Osteoblast (primary cell): Measurements from ENCODE around the gene ARL5C. TPM values are rescaled to one million over a fixed set of nuclear protein-coding genes. Genes with fewer than 3 reads are reported as not detected.

Source experiments
- DNase-seq: peaks from one replicate; pipeline ENCODE4 v3.0.0; 2011; ENCODE audit warnings: low spot score, mixed read lengths; ENCODE audit not compliant: insufficient read length; ENCODE audit errors: missing footprints
- H2AFZ ChIP-seq: 2 replicates; pipeline ENCODE4 v1.6.0; 2011; ENCODE audit warnings: mild to moderate bottlenecking, low read length
- H3K27ac ChIP-seq: 2 replicates; pipeline ENCODE4 v1.5.1; 2011; ENCODE audit warnings: mild to moderate bottlenecking, low read depth, low read length, moderate library complexity
- H3K27me3 ChIP-seq: 2 replicates; pipeline ENCODE4 v1.6.0; 2012; ENCODE audit warnings: mild to moderate bottlenecking, control low read depth, inconsistent platforms, low read length, moderate library complexity; ENCODE audit not compliant: insufficient read depth
- H3K36me3 ChIP-seq: 2 replicates; pipeline ENCODE4 v1.5.1; 2011; ENCODE audit warnings: mild to moderate bottlenecking, low read length, control low read depth, moderate library complexity; ENCODE audit not compliant: insufficient read depth
- H3K4me1 ChIP-seq: 2 replicates; pipeline ENCODE4 v1.5.1; 2011; ENCODE audit warnings: mild to moderate bottlenecking, low read length, control low read depth, moderate library complexity; ENCODE audit not compliant: insufficient read depth
- H3K4me2 ChIP-seq: 2 replicates; pipeline ENCODE4 v1.6.0; 2011; ENCODE audit warnings: mild to moderate bottlenecking, low read length; ENCODE audit not compliant: insufficient read depth
- H3K4me3 ChIP-seq: fragments of 200-600 bp; sonication (generic); 3 replicates; pipeline ENCODE4 v1.5.1; 2012; ENCODE audit warnings: mild to moderate bottlenecking, low read length, inconsistent platforms; ENCODE audit not compliant: insufficient read depth
- H3K79me2 ChIP-seq: 2 replicates; pipeline ENCODE4 v1.6.0; 2012; ENCODE audit warnings: mild to moderate bottlenecking, low read length, control low read depth, inconsistent platforms; ENCODE audit not compliant: insufficient read depth
- H3K9me3 ChIP-seq: 2 replicates; pipeline ENCODE4 v1.5.1; 2011; ENCODE audit warnings: low read depth, low read length, control low read depth
- H4K20me1 ChIP-seq: 2 replicates; pipeline ENCODE4 v1.6.0; 2012; ENCODE audit warnings: mild to moderate bottlenecking, low read length, control low read depth; ENCODE audit not compliant: insufficient read depth
- CTCF ChIP-seq: IDR thresholded peaks from 2 replicates; pipeline ENCODE4 v1.5.1; 2011; ENCODE audit warnings: mild to moderate bottlenecking, low read depth, low read length, moderate library complexity; ENCODE audit errors: extremely low read depth
- total RNA-seq: library from RNA; depleted of rRNA; stranded (reverse); fragments of >200 nt; gene quantifications from 2 replicates; pipeline ENCODE4 v1.2.3, GENCODE V29; 2012

ARL5C gene
- total RNA-seq, 1 donor, result not detected

DNA sequence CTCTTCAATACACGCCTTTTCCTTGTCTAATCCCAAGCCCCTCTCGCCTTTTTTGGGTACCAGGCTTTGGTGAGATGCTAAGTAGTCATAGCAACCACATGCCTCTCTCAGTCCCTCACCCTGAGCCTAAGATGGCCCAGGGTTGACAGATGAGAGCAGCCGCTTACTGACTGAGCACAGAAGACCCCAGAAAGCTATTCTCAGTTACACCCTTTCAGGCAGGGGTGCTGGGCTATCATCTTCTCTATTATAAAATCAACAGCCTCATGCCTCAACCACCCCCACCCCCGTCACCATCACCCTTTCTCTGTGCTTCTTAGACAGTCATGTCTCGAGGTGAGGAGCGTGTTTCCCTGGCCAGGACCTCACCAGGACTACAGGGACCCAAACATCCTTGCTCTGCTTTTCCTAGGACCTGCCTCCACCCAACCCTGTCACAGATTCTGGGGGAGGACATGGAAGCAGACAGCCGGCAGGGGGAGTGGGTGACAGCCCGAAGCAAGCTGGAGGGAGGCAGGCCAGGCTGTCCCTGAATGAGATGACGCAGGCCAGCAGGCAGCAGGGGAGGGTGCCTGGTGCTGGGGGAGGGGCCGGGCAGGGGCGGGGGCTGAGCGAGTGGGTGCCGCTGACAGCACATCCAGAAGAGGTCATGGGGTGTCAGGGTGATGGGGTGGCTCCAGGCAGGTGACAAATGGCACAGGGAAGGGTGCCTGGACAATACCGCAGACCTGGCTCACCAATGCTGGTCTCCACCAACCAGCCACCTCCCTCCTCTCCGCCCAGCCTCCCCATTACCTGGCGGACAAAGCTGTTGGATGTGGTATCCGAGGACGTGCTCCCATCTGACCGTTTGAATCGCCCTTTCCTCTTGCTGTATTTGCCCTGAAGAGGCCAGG, 28.4 kb upstream of the ARL5C start:
- Histone ChIP-seq H3K27me3 (no peaks in the 10 kb centered on the region), H3K4me1 (peaks cover 17% of the 10 kb centered on the region), H3K27ac (no peak overlapping the region), H2AFZ (no peak overlapping the region), H3K36me3 (peaks cover 31% of the 10 kb centered on the region), H3K9me3 (no peaks in the 10 kb centered on the region), H3K4me2 (no peak overlapping the region), H3K79me2 (peaks cover 36% of the 10 kb centered on the region), H3K4me3 (no peak overlapping the region), H4K20me1 (peaks cover 20% of the 10 kb centered on the region)
- DNase-seq, result peak; percentile 97
- TF ChIP-seq CTCF, result peak; percentile 45

GRCh38 chr17:39193346-39193745, 27.4 kb upstream of the ARL5C start:
- DNase-seq, result peak; percentile 59
- H3K79me2 ChIP-seq, result peaks cover 36% of the 10 kb centered on the region
- H3K9me3 ChIP-seq, result no peaks in the 10 kb centered on the region
- no peak overlapping the region for H3K4me2 ChIP-seq
- H3K27me3 ChIP-seq, result no peaks in the 10 kb centered on the region
- no peak overlapping the region for H3K4me3 ChIP-seq
- H2AFZ ChIP-seq, result no peak overlapping the region
- H3K36me3 ChIP-seq, result peaks cover 31% of the 10 kb centered on the region
- H3K27ac ChIP-seq, result no peak overlapping the region
- H4K20me1 ChIP-seq, result peaks cover 20% of the 10 kb centered on the region
- H3K4me1 ChIP-seq, result peaks cover 17% of the 10 kb centered on the region
- TF ChIP-seq CTCF, result no peak

GRCh38 chr17:39192901-39193300, 26.9 kb upstream of the ARL5C start:
- Histone ChIP-seq H2AFZ (no peak overlapping the region), H3K36me3 (peaks cover 31% of the 10 kb centered on the region), H3K79me2 (peaks cover 36% of the 10 kb centered on the region), H3K27me3 (no peaks in the 10 kb centered on the region), H3K4me1 (peaks cover 17% of the 10 kb centered on the region), H4K20me1 (peaks cover 20% of the 10 kb centered on the region), H3K27ac (no peak overlapping the region), H3K9me3 (no peaks in the 10 kb centered on the region), H3K4me3 (no peak overlapping the region), H3K4me2 (no peak overlapping the region)
- peak; percentile 27 for DNase-seq
- TF ChIP-seq CTCF, result no peak

DNA sequence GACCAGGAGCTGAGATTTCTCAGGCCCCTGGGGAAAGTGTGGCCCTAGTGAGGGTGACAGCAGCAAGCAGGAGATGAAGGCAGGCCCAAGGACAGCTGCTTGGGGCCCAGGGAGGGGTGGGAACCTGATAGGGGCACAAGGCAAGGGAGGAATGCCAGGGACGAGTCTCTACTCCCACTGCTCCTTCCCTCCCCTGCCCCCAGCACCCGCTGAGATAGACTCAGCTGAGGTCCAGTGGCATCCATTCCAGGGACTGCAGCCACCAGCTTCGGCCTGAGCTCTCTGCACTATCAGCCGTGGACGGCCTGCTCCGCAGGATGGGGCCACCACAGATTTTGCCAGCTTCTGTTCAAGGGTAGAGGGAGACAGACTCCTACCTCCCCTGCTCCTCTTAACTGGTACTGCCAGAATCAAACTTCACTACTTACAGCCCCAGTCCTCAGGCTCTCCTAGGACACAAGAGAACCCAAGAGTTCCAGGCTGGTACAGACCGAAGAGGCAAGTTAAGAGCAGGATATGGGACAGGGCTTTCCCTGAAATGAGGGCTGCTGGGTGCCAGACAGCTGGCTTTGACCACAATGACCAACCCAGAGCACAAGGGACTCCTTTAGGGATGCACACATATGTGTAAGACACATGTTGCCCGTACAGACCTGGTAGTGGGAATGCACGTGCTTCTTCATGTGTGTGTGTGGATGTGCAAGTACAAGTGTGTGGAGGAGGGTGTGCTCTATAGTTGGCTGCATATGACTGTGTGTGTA, 26.0 kb upstream of the ARL5C start:
- H4K20me1 ChIP-seq, result peaks cover 20% of the 10 kb centered on the region
- TF ChIP-seq CTCF, result no peak

More for the DNA sequence above, 26.0 kb upstream of the ARL5C start:
- no peak overlapping the region for H3K4me3 ChIP-seq
- peaks cover 38% of the 10 kb centered on the region for H3K36me3 ChIP-seq
- no peak overlapping the region for H2AFZ ChIP-seq
- H3K79me2 ChIP-seq, result peaks cover 36% of the 10 kb centered on the region
- no peak overlapping the region for H3K27ac ChIP-seq
- H3K9me3 ChIP-seq, result no peaks in the 10 kb centered on the region
- peak; percentile 67 for DNase-seq
- peaks cover 17% of the 10 kb centered on the region for H3K4me1 ChIP-seq
- H3K27me3 ChIP-seq, result no peaks in the 10 kb centered on the region
- no peak overlapping the region for H3K4me2 ChIP-seq
